Amniotic stem cell (primary cell): ENCODE data around the gene KATNIP.
A peak's percentile ranks its signal among the peaks of the same experiment; 100 is the strongest.

ENCODE experiments used
- DNase-seq: peaks from one replicate; lab custom pipeline; 2025; lab: John Stamatoyannopoulos, UW

KATNIP gene

DNA sequence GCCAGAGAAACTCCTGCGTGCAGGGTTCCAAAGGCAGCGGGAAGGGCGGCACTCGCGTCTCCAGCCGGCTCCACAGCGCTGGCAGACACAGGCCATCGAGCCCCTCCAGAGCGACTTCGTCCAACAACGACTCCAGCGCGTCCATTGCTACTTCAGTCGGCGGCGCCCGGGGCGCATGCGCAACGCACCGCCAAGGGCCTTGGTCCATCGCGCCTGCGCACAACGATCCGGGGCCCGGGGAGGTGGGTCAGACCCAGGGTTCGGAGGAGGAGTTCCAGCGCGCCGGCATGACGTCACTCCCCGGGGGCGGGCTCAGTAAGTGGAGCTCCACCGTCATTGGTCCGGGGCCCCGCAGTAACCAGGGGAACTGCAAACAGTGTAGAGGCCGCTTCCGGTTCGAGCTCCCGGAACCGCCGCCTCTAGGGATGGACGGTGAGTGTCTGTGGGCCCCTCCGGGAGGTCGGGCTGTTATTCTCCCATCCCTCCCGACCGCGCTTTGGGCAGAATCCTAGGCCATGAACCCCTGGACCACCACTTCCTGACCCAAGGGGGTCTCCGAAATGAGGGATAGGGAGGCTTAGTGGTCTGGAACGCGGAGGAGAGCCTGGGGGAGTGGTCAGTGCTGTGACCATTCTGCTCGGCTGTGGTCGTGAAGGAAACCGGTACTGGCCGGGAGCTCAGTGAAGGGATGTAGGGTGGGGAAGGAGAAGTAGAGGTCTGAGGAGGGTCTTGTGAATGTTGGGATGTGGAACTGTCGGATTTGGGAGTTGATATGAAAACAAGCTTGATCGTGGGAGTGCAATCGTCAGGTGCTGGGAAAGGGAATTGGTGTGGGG, at the start of gene KATNIP, which contains the start of gene GTF3C1:
TSS of gene KATNIP (plus strand) at position 399 of the 836 bp plus-strand sequence. CDS start at position 426, 27 bp downstream.
TSS of gene GTF3C1 (minus strand) at position 168 of the 836 bp plus-strand sequence. CDS start at position 145, 23 bp downstream.
- DNase-seq = peak; percentile 99

DNA sequence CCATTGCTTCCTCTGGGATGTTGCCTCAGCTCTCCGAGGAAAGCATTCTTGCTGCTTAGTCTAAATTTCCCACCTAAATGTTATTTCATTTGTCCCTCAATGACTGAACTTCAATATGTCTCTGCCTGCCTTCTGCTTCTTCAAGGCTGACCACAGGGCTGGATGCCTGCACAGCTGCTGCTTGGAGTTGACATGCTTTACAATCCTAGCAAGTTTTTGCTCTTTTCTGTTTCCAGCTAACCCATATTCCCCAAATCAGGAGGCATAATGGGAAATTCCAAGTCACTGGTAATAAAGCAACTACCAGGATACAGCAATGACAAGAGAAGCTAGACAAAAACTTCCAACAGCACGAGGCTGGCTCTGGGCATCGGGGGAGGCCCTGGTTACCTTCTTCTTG, 49.1 kb upstream of the KATNIP start:
- DNase-seq = no peak

DNA sequence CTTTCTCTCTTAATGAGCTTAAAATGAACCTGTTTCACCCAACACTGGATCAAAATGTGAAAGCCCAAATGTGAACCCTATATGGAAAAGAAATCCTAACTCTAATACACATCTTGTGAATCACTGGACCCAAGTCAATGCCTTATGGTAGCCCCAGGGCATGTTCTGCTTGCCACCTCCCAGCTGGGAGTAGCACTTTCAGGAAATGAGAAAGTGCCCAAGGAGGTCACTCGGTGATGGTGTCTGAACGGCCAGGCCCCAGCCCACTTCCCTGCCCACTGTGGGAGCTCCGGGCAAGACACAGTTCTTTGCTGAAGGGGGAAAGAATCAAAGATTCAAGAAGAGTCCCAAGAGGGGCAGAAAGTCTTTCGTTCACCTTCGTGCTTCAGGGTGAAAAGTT, 46.3 kb upstream of the KATNIP start:
- no peak for DNase-seq

DNA sequence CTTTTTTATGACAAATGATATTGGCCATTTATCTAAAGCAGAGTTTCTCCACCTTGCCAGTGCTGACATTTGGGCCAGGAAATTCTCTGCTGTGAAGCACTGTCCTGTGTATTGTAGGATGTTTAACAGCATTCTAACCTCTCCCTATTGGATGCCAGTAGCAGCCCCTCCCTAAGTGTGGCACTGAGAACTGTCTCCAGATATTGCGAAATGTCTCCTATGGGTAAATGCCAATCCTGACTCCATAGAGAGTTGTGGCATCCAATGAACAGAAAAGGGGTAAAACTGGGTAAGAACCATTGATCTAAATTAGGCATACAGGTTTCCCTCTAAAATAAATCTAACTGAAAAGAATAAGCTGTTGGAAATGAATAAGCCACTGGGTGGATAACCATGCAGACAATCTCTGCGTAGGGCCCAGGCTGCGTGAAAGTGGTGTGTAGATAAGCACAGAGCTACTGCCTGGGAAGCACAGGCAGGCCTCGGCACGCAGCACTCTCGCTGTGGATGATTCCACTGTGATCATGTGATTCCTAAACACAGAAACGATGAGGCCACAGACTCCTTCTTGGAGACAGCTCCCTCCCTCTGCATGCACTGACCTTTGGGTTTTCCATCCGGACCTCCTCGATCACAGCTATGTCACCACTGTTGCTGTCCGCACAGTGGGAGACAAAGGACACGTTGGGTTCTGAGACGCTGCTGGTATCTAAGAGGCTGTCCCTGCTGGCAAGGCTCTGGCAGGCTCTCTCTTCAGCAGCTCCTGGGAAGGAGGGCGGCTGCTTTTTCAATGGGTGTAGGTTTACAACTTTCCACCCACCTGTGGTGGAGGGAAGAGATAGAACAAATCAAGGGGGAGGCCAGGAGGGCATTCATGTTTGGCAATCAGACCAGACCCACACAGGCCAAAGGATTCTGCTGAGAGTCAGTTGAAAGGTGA, 44.4 kb upstream of the KATNIP start:
- no peak for DNase-seq

DNA sequence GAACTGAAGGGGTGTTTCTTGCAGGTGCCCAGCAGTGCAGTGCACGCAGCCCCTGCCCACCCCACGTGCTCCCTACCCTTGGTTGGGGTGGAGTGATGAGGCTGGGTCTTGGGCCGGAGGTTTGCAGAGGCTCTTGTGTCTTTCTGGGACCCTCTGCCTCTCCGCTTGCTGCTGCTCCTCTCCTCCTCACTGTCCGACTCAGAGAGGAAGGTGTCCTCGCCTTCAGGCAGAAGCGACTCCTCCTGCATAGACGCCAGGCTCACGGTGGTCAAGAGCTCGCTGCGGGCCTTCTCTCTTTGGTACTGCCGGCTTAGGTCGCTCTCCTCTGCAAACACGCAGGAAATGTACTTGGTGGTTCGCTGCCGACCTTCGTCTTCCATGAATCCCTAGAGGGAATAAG, 43.2 kb upstream of the KATNIP start:
- no peak for DNase-seq

DNA sequence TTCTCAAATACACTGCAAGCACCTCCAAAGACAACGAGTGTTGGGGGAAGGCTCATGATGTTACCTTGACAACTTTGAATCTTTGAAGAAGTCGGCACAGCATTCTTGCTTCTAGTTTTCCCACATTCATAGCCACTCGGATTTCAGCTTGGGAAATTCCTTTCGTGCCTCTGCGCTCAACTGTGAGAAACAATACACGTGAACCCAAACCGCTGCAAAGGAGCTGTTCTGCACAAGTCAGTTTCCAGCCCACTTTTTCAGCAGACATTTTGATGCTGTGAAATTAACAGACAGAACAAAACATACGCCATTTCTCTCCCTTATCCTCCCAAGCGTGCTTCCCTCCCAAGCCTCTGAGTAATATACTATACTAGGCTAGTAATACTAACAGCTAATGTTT, 41.5 kb upstream of the KATNIP start:
- DNase-seq = no peak

DNA sequence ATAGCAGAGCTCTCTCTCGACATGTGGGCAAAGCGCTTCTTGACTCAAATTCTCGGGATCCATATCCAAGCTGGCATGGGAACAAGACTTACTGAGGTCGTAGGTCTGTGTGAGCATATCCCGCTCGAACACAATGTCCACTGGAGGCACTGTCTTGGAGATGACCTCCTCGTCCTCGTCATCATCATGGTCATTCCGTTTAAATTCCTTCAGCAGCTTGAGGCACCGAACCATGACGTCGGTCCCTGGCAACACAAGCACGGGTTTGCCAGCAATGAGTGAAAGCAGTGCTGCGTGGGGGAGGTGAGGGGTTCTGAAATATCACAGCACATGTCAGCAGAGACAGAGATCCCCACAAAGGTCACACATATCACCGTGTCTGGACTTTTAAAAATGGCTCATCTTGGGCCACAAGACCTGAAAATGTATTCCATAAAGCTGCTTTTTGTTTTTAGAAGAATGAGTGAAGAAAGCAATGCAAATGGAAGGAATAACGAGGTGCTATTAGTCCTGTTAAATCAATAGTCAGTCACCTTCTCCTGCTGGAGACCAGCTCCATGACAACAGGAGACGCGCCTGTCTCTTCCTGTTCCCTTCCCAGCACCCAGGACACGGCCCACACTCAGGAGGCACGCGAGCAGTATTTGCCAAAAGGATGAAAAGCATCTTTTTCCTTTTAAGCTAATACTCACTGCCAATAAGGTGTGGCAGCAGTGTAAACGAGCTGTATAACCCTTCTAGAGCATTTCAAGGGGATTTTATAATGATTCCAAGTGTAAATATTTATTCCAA, 38.1 kb upstream of the KATNIP start:
- no peak for DNase-seq

DNA sequence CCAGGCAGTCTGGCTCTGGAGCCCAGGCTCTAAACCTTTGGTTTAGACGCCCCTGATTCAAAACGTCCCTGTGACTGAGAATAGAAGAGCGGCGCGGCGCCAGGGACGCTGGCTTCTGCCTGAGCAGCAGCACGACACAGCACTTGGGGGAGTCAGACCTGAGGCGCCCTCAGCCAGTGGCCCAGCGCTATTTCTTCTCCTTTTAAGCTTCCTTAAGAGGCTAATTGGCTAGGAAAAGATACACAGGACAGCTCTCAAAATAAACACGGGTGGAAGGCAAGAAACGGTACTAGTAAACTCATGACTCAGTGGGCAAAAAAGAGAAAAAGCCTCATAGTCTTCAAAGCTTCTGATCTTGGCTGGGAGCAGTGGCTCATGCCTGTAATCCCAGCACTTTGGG, 35.1 kb upstream of the KATNIP start:
- DNase-seq = no peak

DNA sequence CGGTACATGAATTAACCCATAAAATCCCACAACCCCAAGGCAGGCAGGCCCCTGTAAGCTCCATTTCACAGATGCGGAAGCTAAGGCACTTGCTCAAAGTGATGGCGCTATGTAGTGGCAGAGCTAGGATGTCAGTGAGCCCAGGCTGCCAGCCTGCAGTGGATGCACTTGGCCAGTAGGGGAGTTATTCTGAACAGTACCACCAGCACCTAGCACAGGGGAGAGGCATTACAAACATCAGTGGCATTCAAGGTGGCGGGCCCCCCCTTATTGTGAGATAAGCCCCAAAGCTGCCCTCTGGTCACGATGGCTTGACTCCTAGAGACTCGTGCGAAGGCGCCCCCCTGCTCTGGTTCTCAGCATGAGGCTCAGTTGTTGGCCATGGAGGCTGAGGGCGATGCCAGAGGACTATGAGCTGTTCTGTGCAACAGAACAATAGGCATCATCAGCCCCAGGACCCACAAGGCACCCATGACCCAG, 34.0 kb upstream of the KATNIP start:
- no peak for DNase-seq

DNA sequence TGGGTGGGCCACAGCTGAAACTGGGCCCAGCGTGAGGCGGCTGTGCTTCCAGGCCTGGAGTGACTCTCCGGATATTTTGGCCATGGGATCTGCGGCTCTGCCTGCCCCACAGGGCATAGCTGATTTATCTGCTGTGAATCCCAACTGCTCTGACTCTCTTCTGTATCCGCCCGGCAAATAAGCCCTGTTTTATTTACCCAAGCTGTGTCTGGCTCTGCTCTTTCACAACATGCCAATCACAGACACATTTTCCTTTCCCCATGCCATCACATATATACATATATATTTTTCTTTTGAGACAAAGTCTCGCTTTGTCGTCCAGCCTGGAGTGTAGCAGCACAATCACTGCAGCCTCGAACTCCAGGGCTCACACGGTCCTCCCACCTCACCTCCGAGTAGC, 33.6 kb upstream of the KATNIP start:
- no peak for DNase-seq

DNA sequence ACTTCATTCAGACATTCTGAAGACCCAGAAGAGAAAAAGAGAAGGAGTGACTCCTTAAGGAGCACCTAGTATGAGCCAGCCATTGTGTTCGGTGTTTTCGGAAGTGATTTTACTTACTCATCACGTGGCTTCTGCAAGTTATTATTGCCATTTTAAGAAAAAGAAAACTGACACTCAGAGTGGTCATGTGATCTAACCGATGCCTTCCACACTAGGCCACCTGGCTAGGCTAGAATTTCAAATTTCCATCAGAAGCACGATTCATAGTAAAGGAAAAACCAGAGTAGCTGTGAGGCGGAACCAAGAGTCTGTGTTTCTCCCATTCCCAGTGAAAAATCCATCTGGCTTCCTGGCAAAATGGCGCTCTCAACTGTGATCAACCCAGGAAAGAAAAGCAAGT, 32.3 kb upstream of the KATNIP start:
- DNase-seq = no peak

DNA sequence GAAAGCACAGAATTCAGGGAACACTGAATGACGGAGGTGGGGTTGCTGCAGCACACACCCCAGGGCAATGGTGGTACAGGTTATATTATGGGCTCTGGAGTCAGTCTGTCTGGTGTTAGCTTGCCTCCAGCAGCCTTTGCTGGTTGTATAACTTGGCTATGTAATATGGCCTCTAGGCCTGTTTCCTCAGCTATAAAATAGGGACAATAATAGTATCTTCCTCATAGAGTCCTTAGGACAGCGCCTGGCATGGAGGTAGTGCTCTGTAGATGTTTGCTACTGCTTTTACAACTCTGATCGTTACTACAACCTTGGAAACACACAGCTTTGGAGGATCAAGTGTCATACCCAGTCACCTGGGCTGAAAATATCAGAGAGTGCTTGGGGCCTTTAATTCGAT, 31.7 kb upstream of the KATNIP start:
- no peak for DNase-seq

DNA sequence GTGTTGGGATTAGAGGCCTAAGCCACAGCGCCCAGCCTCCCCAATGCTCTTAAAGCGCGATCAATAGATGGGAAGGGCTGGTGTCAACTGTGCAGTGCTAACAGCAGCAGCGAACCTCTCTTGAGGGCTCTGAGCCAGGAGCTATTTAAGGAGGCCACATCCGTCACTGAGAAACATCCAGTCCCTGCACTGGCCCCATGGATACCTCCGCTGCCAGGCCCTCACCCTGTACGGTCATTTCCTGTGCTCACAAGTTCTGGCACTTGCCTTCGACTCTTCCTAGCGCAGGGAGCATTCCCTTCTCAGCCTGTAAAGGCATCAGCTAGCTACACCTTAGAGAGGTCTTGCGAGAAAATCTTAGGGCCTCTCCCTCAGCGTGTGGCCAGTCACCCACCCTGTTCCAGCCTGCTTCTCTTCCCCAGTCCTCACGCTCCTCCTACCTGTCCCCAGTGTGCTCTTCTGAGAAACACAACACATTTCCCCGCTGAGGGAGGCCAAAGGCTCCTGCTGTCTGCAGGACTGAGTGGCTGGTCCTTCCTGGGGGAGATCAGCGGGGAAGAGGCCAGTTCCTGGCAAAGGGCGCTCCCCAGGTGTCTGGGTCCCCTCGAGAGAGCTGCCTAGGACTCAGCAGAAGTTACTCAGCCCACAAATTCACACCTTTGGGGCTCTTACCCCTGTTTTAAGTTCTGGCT, 28.8 kb upstream of the KATNIP start:
- no peak for DNase-seq

DNA sequence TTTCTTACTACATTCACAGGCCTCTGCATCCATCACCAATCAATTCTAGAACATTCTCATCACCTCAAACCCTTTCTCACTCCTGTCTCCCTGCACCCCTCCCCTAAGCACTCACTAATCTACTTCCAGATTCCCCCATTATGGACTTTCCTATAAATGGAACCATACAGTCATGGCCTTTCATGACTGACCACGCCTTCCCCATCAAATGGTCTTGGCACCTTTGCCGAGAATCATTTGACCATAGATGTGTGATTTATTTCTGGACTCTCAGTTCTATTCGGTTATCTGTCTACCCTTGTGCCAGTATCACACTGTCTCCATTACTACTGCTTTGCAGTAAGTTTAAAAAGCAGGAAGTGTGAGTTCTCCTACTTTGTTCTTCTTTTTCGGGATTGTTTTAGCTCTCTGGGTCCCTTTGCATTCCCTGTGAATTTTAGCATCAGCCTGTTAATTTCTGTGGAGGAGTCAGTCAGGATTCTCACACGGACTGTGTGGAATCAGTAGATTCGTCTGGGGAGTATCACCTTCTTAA, 27.7 kb upstream of the KATNIP start:
- no peak for DNase-seq

DNA sequence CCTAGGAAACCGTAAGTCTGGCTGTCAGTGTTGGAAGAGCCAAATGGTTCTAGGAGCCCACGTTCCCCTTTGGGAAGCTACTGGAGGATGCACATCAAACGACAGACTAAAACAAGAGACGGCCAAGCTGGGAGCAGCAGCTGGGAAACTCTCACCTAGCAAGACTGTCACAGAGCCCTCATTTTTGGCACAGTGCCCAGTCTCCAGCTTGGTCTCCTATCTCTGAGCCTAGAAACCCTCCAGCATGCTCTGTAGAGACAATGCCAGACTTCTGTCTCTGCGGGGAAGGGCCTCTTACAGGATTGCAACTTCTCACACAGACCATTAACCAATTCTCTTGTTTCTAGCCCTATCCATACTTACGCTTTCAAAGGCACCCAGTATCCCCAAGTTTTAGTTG, 23.8 kb upstream of the KATNIP start:
- DNase-seq = no peak

DNA sequence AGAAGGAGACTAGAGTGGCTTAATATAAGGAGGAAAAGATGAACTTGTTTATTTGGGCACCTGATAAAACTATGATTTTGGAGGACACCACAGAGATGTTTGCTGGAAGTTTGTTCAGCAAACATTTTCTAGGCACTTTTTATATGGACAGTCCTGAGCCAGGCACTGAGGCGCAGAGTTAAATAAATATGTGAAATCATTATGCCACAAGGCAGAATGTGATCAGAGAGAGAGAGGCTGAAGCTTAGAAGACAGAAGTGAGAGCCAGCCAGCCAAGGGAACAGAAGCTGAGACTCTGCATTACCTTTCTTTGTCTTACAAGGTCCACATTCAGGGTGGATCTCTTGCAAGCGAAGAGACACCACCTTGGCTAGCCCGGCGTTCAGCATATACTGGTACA, 21.6 kb upstream of the KATNIP start:
- DNase-seq = no peak

DNA sequence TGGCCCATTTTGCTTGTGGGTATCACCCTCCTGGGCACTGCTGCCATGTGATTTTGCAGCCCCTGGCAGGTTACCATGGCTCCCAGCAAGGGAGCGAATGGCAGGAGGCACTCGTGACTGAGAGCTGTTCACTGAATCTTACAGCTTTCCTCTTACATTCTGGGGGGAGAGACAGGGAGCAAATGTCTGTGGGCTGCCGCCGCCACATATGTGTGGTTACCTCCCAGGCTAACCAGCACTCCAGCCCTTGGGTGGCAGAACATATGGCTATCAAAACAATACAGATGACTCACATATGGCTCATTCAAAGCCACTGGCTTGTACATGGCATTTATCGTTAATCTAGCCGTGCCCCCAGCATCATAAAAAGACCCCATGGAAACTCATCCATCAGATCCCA, 20.0 kb upstream of the KATNIP start:
- DNase-seq = no peak

DNA sequence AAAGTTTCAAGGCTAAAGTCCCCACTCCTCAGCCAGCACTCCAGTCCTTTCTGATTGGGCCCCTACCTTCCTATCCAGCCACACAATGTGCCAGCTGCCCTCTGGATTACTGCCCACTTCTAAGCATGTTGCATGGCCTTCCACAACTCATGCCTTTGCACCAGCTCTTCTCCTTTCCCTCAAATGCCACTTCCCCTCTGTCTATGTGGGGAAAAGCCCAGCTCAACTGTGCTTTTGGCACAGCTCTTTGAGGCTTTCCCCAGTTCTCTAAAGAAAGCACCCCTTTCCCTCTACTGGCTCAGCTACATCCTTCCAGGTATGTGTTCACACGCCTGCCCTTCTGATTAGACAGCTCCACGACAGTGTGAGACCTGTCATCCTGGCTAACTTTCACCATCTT, 18.8 kb upstream of the KATNIP start:
- no peak for DNase-seq

DNA sequence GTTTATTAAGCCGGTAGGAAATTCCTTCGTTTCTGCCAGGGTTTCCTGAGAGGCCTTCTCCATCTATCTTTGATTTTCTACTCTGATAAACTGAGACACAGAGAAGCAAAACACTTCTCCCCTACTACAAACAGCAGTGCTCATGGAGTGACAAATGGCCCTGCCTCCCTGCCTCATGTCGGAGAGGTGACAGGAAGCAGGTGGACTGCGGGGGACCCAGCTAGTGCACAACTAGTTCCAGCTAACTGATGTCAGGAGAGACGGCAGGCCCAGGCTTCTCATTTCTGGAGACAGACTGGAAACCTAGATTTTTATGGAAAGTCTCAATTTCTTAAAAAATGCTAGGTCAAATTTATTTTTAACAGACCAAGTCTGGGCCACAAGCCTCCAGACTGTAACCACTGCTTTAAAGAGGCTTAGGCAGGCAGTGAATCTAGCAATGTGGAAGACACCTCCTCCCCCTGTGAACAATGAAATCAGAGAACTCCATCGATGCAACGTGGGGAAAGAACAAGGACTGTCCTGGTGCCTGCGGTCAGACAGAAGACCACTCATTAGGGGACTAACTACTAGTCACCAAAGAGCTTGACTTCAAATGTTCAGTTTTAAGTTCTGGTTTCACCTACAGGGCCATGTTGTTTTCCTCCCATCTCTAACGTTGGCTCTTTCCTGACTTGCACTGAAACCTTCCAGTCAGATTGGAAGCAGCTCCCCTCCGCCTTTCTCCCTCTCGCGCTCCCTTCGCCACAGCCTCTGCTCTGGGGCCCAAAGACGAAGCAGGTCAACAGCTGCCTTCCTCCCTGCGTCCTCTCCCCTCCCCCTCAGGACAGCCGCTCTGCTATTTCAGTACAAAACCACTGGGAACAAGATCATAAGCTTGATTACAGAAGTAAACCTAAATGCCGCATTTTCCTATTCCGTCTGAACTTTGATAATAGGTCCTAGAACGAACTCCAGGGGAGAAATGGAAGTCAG, 17.8 kb upstream of the KATNIP start:
- DNase-seq = no peak

DNA sequence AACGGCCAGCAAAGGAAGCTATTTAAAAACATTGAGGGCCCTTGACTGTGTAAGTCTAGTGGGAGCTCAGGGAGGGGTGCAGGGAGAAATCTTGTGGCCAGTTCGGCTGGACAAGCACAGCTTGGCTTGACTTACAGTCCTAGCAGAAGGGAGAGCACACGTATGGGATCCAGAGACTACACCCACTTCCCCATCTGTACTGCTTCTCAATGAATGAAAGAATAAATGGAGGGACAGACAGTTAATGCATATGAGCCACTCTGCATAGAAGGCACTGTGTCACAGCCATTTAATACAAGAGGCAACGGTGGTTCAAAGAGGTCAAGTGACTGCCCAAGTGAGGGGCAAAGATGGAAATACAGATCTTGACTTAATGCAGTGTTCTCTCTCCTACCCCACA, 15.7 kb upstream of the KATNIP start:
- DNase-seq = no peak
